Urinary bladder (tissue), 4 donors: Measurements from ENCODE around the gene MAPRE3. TPM values are rescaled to one million over a fixed set of nuclear protein-coding genes. Genes with fewer than 3 reads are reported as not detected.
"Not testable (repeated sequence)": the region's sequence is repeated elsewhere in the genome, so short reads cannot be mapped to it uniquely, and the experiment has no call there.

Experiments used
- DNase-seq: peaks from one replicate; pipeline ENCODE4 v3.0.0-alpha.2; 2015; ENCODE audit errors: extremely low spot score
- H3K27ac ChIP-seq: one replicate; pipeline ENCODE4 v1.5.1; 2013; ENCODE audit warnings: low read depth, mild to moderate bottlenecking, moderate library complexity
- H3K36me3 ChIP-seq: one replicate; pipeline ENCODE4 v1.6.1; 2013; ENCODE audit warnings: mild to moderate bottlenecking, moderate library complexity; ENCODE audit not compliant: insufficient read depth
- H3K4me1 ChIP-seq: one replicate; pipeline ENCODE4 v1.6.1; 2013; ENCODE audit warnings: mild to moderate bottlenecking, moderate library complexity; ENCODE audit not compliant: insufficient read depth
- H3K4me3 ChIP-seq: one replicate; pipeline ENCODE4 v1.5.1; 2013; ENCODE audit warnings: low read depth, low read length
- WGBS: extraction: QIAGEN DNeasy Blood & Tissue Kit; methylation state at CpG from one replicate; pipeline ENCODE4 v1.1.7; 2013; 5-methylcytosine and 5-hydroxymethylcytosine counted together
- polyA plus RNA-seq: library from polyadenylated mRNA; stranded (reverse); fragments of 200-250 nt; gene quantifications from one replicate; pipeline ENCODE4 v1.2.3, GENCODE V29; 2013
- total RNA-seq: library from RNA; depleted of rRNA; stranded (reverse); fragments of >200 nt; gene quantifications from one replicate; pipeline ENCODE4 v1.2.3, GENCODE V29; 2014
- donor health status: healthy with polysubstance abuse.
- donor health status: healthy.

Gene MAPRE3
- 3.2 TPM for total RNA-seq
- polyA plus RNA-seq: 24.4 TPM

DNA sequence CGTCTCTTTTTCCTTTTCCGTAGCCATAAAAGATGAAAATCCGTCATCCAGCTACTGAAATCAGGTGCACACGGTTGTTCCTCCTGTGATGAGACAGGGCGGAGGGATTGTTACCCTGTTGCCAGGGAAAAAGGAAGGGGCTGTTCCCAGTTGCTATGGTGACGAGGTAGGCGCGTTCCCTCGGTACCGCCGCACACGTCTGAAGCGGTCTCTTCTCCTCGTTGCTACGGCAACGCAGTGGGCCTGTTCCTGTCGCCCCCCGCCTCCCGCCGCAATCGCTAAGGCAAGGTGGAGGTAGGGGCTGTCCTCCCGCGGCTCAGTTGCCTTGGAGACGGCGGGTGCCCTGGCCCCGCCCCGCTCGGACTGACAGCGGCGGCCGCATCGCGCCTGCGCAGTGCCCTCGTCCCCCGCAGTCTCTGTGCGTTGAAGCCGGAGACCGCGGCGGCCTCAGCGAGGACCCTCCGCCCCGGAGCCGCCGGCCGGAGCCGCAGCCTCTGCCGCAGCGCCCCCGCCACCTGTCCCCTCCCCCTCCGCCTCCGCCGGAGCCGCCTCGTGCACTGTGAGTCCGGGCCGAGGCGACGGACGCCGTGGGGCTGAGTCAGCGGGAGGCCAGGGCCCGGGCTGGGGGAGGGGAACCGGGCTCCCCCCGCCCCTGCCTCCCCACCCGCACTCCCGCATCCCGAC, at the start of gene MAPRE3:
MAPRE3 (plus strand) TSS at position 394 of the 684 bp plus-strand sequence. CDS start 51,582 bp downstream, outside the sequence.
- peak; percentile 71 for DNase-seq
- H3K4me3 ChIP-seq: peak within 1 kb of the TSS; percentile 94
- under 1% methylated on average over 69 of the region's 69 CpGs for WGBS
- no peaks in the 10 kb centered on the region for H3K36me3 ChIP-seq
- no peaks in the 10 kb centered on the region for H3K4me1 ChIP-seq
- H3K27ac ChIP-seq: peak within 1 kb of the TSS; percentile 71

DNA sequence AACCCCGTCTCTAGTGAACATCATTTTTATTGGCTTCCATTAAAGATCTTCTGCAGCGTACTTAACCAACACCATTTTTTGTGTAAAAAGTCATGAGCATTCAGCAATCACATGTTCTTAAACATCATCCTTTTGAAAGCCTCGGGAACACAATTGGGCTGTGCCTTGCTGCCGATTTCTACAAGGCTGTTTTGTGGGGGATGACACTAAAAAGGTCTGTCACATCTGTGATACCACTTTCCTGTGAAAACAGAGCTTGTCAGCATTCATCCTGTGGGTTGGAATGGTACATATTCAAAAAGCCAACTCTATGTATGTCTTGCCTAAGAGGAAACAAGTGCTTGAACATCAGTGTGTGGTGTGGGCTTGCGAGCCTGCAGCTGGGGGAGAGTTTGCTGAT, 49.1 kb upstream of the MAPRE3 start:
- no peak for DNase-seq
- H3K27ac ChIP-seq: no peak overlapping the region
- no peaks in the 10 kb centered on the region for H3K4me1 ChIP-seq
- no peaks in the 10 kb centered on the region for H3K36me3 ChIP-seq
- WGBS: 91% methylated on average over 5 of the region's 5 CpGs
- H3K4me3 ChIP-seq: no peak overlapping the region

DNA sequence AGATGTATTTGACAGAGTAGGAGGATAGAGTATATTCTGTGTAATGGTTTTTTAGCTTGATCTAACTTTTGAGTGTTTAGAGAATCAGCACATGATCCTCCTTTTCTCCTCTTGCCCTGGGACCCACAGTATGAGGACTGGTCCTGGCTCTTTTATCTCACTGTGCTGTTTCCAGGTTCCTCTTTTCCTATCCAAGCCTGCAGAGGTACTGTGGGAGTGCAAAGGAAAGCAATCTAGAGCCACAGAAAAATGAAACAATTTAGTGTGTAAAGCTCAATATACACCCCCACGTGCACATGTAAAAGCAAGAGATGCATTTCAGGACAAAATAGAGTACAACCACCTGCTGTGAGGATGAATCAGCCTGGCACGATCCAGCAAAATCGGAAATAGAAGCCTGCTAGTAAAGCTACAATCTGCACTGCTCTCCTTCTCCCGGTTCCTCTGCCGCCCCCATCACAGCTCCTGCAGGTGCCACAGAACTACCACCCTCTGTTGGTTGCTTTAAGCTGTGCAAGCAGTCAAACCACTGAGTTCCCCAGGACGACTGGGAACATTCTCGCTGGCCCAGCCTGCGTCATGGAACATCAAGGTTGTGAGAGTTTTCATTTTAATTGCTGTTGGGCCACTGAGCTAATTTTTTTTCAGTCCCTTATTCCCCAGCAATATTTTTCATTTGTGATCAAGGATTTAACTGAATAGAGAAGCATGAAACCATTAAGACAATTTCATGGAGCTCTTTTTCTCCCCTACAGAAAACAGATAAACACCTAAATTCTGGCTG, 47.8 kb upstream of the MAPRE3 start:
- Histone ChIP-seq H3K27ac (no peak overlapping the region), H3K36me3 (no peaks in the 10 kb centered on the region), H3K4me1 (no peaks in the 10 kb centered on the region), H3K4me3 (no peak overlapping the region)
- WGBS: 22% methylated on average over 8 of the region's 8 CpGs
- DNase-seq: no peak

DNA sequence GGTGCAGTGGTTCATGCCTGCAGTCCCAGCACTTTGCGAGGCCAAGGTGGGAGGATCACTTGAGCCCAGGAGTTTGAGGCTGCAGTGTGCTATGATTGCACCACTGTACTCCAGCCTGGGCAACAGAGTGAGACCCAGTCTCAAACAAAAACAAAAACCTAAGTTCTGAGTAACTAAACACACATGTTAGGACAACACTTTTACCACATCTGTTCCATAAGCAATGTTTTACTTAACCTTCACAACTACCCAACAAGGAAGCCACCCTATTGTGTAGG, 47.3 kb upstream of the MAPRE3 start:
- DNase-seq, H3K36me3 ChIP-seq, H3K4me3 ChIP-seq, H3K27ac ChIP-seq, H3K4me1 ChIP-seq: not testable (repeated sequence)
- WGBS: 84% methylated on average over 1 of the region's 1 CpG

DNA sequence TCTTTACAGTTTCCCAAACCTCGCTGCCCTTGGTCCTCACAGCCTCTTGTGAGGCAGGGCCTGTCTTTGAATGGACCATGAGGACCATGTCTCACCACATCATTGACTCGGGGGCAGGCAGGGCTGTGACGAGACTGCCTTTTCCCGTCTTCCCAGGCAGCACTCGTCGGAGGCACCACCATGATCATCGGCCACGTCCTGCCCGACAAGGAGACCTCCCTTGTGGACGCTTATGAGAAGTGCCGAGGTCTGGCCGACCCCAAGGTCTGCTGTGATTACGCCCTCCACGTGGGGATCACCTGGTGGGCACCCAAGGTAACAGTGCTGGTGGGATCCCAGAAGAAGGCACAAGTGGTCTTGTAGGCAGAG, 45.7 kb upstream of the MAPRE3 start:
- no peak for DNase-seq
- WGBS: 95% methylated on average over 14 of the region's 14 CpGs
- Histone ChIP-seq H3K36me3 (no peaks in the 10 kb centered on the region), H3K27ac (no peak overlapping the region), H3K4me3 (no peak overlapping the region), H3K4me1 (no peaks in the 10 kb centered on the region)

DNA sequence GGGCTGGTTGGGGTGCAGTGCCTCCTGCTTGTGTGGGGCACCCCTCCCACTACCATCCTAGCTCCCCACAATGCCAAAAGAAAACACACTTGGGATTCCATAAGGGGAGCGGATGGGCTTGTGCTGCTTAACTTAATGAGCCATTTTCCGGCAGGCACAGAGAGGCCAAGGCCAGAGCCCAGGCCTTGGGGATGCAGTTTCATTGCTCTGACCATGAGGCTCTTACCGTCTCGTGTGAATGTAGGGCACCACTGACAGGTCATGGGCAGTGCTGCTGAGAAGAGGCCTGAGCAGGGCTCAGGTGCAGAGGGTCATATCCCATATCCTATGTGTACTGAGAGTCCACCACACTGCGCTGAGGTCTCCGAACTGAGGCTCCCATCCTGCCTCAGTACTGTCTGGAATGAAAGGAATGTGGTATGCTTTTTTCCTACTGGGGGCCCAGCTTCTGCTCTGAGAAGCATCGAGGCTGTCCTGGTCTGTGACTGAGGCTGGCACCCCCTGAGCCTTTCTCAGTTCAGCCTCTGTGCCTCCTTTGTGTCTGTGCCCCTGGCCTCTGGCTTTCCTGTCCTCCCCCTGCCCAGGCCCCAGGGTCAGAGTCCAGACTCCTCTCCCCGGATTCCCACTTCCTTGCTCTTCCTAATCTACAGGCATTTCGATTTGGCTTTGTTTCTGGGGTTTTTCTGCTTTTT, 45.2 kb upstream of the MAPRE3 start:
- H3K36me3 ChIP-seq: no peaks in the 10 kb centered on the region
- no peaks in the 10 kb centered on the region for H3K4me1 ChIP-seq
- no peak overlapping the region for H3K4me3 ChIP-seq
- no peak for DNase-seq
- WGBS: 51% methylated on average over 9 of the region's 9 CpGs
- no peak overlapping the region for H3K27ac ChIP-seq

DNA sequence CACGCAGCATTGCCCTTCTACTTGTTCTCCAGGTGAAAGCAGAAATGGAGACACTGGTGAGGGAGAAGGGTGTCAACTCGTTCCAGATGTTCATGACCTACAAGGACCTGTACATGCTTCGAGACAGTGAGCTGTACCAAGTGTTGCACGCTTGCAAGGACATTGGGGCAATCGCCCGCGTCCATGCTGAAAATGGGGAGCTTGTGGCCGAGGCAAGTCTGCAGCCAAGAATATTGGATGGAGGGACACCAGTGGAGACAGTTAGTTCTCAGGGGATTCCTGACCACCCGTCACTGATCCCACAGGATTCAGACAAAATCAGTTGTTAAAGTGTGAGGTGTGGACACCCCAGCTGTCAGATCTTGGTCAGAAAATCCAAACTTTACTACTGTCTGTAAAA, 43.2 kb upstream of the MAPRE3 start:
- H3K4me3 ChIP-seq: no peak overlapping the region
- DNase-seq: no peak
- 96% methylated on average over 9 of the region's 9 CpGs for WGBS
- no peak overlapping the region for H3K27ac ChIP-seq
- H3K36me3 ChIP-seq: no peaks in the 10 kb centered on the region
- H3K4me1 ChIP-seq: no peaks in the 10 kb centered on the region

DNA sequence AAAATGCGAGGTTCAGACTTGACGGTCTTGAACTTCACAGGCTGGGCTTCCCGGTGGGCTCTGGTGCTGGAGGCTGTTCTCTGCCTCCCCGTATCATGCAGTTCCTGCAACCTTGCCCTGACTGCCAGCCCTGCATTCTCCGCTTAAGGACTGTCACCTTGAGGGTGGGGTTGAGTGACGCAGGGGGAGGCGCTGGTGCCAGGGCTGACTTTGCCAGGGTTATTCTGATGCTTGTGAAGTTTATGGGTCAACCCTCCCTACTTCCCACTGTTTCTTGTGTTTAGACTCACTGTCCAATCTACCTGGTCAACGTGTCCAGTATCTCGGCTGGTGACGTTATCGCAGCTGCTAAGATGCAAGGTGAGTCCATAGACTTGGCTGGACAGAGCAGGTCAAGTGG, 37.5 kb upstream of the MAPRE3 start:
- WGBS: 77% methylated on average over 11 of the region's 11 CpGs
- no peaks in the 10 kb centered on the region for H3K36me3 ChIP-seq
- no peak overlapping the region for H3K4me3 ChIP-seq

DNA sequence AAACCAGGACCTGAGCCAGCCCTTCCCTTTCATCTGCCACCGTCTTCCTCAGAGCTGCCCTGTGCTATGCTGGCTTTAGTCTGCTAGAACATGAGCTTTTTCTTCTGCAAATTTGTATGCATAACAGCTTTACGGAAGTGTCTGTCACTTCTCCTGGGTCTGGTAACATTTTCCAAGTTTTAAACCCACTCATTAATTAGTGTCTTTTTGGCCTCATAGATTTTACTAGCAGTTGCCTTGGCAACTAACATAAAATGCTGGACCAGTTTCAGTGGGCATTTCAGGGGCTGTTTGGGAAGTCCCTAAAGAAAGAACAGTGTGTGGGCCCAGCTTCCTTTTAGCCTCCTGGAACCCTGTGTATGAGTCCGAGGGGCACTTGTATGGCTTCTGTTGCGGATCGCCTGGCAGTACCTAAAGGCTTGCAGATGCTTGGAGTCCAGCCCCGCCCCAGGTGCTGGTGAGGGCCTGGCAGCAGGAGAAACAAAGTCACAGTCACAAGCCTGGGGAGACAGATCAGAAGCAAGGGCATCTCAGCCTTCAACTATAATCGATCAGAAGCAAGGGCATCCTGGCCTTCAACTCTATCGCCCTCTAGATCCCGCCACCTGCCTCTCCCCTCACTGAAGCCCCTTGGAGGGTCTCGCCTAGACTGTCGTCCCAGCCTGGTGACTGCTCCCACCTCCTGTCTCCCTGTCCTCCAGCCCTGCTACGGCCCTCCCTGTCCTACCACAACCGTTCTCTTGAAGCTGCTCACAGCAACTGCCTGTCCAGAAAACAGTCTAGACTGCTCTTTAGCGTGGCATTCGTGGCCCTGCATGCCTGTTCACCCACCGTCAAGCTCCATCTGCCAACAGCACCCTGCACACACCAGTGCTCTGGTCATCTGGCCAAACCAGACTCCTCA, 36.8 kb upstream of the MAPRE3 start:
- Histone ChIP-seq H3K4me3 (no peak overlapping the region), H3K27ac (no peak overlapping the region), H3K36me3 (no peaks in the 10 kb centered on the region), H3K4me1 (no peaks in the 10 kb centered on the region)
- 86% methylated on average over 16 of the region's 16 CpGs for WGBS
- DNase-seq: no peak

More for the DNA sequence above, 37.5 kb upstream of the MAPRE3 start:
- Histone ChIP-seq H3K27ac (no peak overlapping the region), H3K4me1 (no peaks in the 10 kb centered on the region)
- DNase-seq: no peak

DNA sequence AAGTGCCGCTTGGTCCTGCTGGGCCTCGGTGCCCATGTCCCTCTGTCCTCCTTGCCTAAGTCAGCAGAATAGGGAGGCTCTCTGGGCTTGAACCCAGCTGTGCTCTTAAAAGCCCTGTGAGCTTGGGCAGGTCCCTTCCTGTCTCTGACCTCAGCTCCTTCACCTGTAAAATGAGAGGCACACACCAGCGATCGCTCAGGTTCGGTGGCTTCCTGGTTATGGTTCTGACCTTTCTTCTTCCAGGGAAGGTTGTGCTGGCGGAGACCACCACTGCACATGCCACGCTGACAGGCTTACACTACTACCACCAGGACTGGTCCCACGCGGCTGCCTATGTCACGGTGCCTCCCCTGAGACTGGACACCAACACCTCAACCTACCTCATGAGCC, 36.1 kb upstream of the MAPRE3 start:
- Histone ChIP-seq H3K4me1 (no peaks in the 10 kb centered on the region), H3K4me3 (no peak overlapping the region), H3K36me3 (no peaks in the 10 kb centered on the region), H3K27ac (no peak overlapping the region)
- 91% methylated on average over 10 of the region's 10 CpGs for WGBS
- no peak for DNase-seq

DNA sequence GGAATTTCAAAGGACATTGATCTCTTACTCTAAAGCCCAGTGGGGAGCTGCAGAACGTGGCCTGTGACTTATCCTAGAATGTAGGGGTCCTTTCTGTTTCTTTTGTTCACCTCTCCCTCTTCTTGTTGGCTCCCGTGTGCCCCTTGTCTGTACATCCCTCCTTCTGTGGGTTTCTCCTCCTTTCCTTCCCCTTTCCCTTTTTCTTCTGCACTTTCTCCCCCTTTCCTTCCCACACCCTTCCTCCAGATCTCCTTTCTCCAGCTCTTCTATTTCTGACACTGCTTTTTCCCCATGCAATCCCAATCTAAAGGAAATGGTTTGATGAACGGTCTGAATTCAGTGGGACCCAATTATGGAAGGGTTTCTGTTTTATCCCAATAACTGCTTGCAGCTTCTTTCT, 35.5 kb upstream of the MAPRE3 start:
- 68% methylated on average over 3 of the region's 3 CpGs for WGBS
- DNase-seq: no peak
- Histone ChIP-seq H3K36me3 (no peaks in the 10 kb centered on the region), H3K4me3 (no peak overlapping the region), H3K27ac (no peak overlapping the region), H3K4me1 (no peaks in the 10 kb centered on the region)

DNA sequence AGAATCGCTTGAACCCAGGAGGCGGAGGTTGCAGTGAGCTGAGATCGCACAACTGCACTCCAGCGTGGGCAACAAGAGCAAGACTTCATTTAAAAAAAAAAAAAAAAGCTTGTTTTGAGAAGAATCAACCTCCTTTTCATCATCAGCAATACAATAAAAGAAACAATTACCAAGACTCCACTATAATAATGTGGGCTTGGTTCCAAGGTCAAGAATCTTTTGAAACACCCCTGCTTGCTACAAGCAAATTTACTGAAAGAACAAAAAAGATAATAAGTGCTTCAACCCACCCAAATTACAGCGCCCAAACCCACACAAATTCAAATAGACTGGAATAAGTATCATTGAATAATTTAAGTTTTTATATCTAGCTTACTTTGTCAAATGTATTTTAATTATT, 33.6 kb upstream of the MAPRE3 start:
- 88% methylated on average over 5 of the region's 5 CpGs for WGBS
- Histone ChIP-seq H3K36me3 (no peaks in the 10 kb centered on the region), H3K4me1 (no peaks in the 10 kb centered on the region), H3K27ac (no peak overlapping the region), H3K4me3 (no peak overlapping the region)
- no peak for DNase-seq

DNA sequence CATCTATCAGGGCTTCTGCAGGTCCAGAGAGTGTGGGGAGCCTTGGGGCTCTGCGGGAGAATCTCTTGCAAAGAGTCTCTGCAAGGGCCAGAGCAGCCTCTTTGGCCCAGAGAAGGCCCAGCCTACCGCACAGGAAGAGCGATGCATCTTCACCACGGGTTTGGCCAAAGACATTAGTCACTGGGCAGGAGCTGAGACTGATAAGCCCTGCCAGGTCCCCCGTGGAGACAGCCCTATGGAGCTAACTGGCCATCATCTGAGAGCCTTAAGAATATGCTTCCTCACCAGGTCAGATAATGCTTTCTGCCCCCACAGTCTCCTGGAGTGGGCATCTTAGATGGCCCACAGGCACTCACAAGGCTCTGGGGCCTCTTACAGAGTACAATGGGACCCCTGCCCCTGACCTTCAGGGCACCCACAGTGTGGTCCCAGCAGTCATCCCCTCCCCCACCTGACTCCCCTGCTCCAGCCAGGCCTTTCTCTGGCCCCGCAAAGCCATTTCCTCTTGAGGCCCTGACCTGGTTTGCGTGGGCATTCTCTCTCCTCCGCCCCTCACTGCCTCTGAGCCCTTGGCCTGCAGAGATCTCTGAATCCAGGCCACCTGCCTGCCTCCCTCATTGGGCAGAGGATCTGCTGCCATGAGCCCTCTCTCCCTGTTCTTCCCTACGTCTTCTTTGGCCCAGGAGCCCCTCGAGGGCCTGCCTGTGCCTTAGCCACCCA, 31.9 kb upstream of the MAPRE3 start:
- no peaks in the 10 kb centered on the region for H3K4me1 ChIP-seq
- no peak for DNase-seq
- no peak overlapping the region for H3K4me3 ChIP-seq
- no peaks in the 10 kb centered on the region for H3K36me3 ChIP-seq
- H3K27ac ChIP-seq: no peak overlapping the region
- WGBS: 73% methylated on average over 10 of the region's 10 CpGs
